KBM-7 (cell line): Measurements from ENCODE around the gene RPS23.
A peak's percentile ranks its signal among the peaks of the same experiment; 100 is the strongest.

Source experiments
- DNase-seq: peaks from one replicate; pipeline ENCODE4 v3.0.0-alpha.2; 2015
- in situ Hi-C: fragments of 300-500 bp; cut with MboI; formaldehyde crosslinking; loops from 2 replicates; pipeline ENCODE4 v1.14.3; 2020; ENCODE audit warnings: low sequenced_read_pairs, low pct_unique_long_range_greater_than_20kb, mixed read lengths

RPS23 gene

GRCh38 chr5:82277987-82278710 lies at the start of gene RPS23:
Gene RPS23 (minus strand): TSS chr5:82278354. CDS start chr5:82278323, 31 bp downstream.
- DNase-seq = peak; percentile 94
- in situ Hi-C loops = no loop called here

GRCh38 chr5:82327941-82328340 lies 49.8 kb upstream of the RPS23 start:
- in situ Hi-C loops = loop anchor here (25.0 kb wide), 2 partner anchors 1134 to 1234 kb away; partner anchors contain the start of gene VCAN
- DNase-seq = no peak

GRCh38 chr5:82325996-82326395 lies 47.8 kb upstream of the RPS23 start:
- in situ Hi-C loops = loop anchor here (25.0 kb wide), 2 partner anchors 1136 to 1236 kb away; partner anchors contain the start of gene VCAN
- no peak for DNase-seq

- no peak for DNase-seq
- in situ Hi-C loops = loop anchor here (25.0 kb wide), 2 partner anchors 1137 to 1237 kb away; partner anchors contain the start of gene VCAN
Measured at GRCh38 chr5:82325155-82325554, 47.0 kb upstream of the RPS23 start.

GRCh38 chr5:82320966-82321365 lies 42.8 kb upstream of the RPS23 start:
- DNase-seq = no peak
- in situ Hi-C loops = no loop called here

GRCh38 chr5:82319651-82320376 lies 41.7 kb upstream of the RPS23 start:
- in situ Hi-C loops = no loop called here
- no peak for DNase-seq

- in situ Hi-C loops = no loop called here
Measured at GRCh38 chr5:82319192-82319591, 41.0 kb upstream of the RPS23 start.

GRCh38 chr5:82314964-82315758 lies 37.0 kb upstream of the RPS23 start:
- peak; percentile 87 for DNase-seq
- in situ Hi-C loops = no loop called here

More at GRCh38 chr5:82319192-82319591, 41.0 kb upstream of the RPS23 start:
- peak; percentile 20 for DNase-seq

GRCh38 chr5:82313016-82313415 lies 34.9 kb upstream of the RPS23 start:
- DNase-seq = peak; percentile 51
- in situ Hi-C loops = no loop called here

GRCh38 chr5:82312373-82312856 lies 34.3 kb upstream of the RPS23 start:
- peak; percentile 86 for DNase-seq
- in situ Hi-C loops = no loop called here

GRCh38 chr5:82309091-82309531 lies 31.0 kb upstream of the RPS23 start:
- in situ Hi-C loops = no loop called here
- DNase-seq = no peak

- in situ Hi-C loops = no loop called here
- no peak for DNase-seq
Measured at GRCh38 chr5:82308416-82308815, 30.3 kb upstream of the RPS23 start.

- DNase-seq = no peak
- in situ Hi-C loops = no loop called here
Measured at GRCh38 chr5:82307451-82307850, 29.3 kb upstream of the RPS23 start.

- in situ Hi-C loops = no loop called here
- no peak for DNase-seq
Measured at GRCh38 chr5:82306151-82306550, 28.0 kb upstream of the RPS23 start.

GRCh38 chr5:82301190-82301589 lies 23.0 kb upstream of the RPS23 start:
- no peak for DNase-seq
- in situ Hi-C loops = no loop called here

- in situ Hi-C loops = no loop called here
- DNase-seq = no peak
Measured at GRCh38 chr5:82298668-82299067, 20.5 kb upstream of the RPS23 start.

- no peak for DNase-seq
- in situ Hi-C loops = no loop called here
Measured at GRCh38 chr5:82297711-82298110, 19.6 kb upstream of the RPS23 start.

- no peak for DNase-seq
- in situ Hi-C loops = no loop called here
Measured at GRCh38 chr5:82296929-82297328, 18.8 kb upstream of the RPS23 start.

- in situ Hi-C loops = no loop called here
Measured at GRCh38 chr5:82295959-82296531, 17.9 kb upstream of the RPS23 start.

More at GRCh38 chr5:82295959-82296531, 17.9 kb upstream of the RPS23 start:
- DNase-seq = no peak
